OCI-LY1 (cell line): ENCODE data around the gene DNLZ.

Experiments
- H2AFZ ChIP-seq: fragments of 200-600 bp; sonication (generic), shearing (Covaris generic); 2 replicates; pipeline ENCODE4 v1.6.0; 2014; ENCODE audit warnings: antibody characterized with exemption, mild to moderate bottlenecking, low read length
- H3F3A ChIP-seq: fragments of 200-600 bp; sonication (generic), shearing (Covaris generic); 2 replicates; pipeline ENCODE4 v1.6.0; 2014; ENCODE audit warnings: mild to moderate bottlenecking, antibody characterized with exemption, low read length, moderate library complexity; ENCODE audit not compliant: insufficient read depth
- H3K27ac ChIP-seq: fragments of 200-600 bp; sonication (generic); 2 replicates; pipeline ENCODE4 v1.5.1; 2014; ENCODE audit warnings: low read length, mixed run types, mild to moderate bottlenecking, low read depth; ENCODE audit not compliant: poor library complexity, severe bottlenecking
- H3K27me3 ChIP-seq: fragments of 200-600 bp; sonication (generic); 2 replicates; pipeline ENCODE4 v1.6.0; 2014; ENCODE audit warnings: antibody characterized with exemption, mild to moderate bottlenecking, low read length, moderate library complexity; ENCODE audit not compliant: insufficient read depth
- H3K36me3 ChIP-seq: fragments of 200-600 bp; sonication (generic); 2 replicates; pipeline ENCODE4 v1.6.1; 2014; ENCODE audit warnings: mild to moderate bottlenecking, antibody characterized with exemption, low read length, moderate library complexity, mixed read lengths; ENCODE audit not compliant: insufficient read depth
- H3K4me1 ChIP-seq: fragments of 200-600 bp; sonication (generic); 2 replicates; pipeline ENCODE4 v1.5.1; 2014; ENCODE audit warnings: mild to moderate bottlenecking, low read length, moderate library complexity; ENCODE audit not compliant: insufficient read depth, severe bottlenecking
- H3K4me2 ChIP-seq: fragments of 200-600 bp; sonication (generic), shearing (Covaris generic); 2 replicates; pipeline ENCODE4 v1.6.1; 2014; ENCODE audit warnings: low read length
- H3K4me3 ChIP-seq: fragments of 200-600 bp; sonication (generic); 2 replicates; pipeline ENCODE4 v1.5.1; 2014; ENCODE audit warnings: low read length, low read depth, mild to moderate bottlenecking, mixed read lengths; ENCODE audit not compliant: poor library complexity, severe bottlenecking
- H3K79me2 ChIP-seq: fragments of 200-600 bp; shearing (Covaris generic); 2 replicates; pipeline ENCODE4 v1.6.1; 2016; ENCODE audit warnings: mixed run types, low read length, mixed read lengths; ENCODE audit not compliant: insufficient read depth
- H3K9ac ChIP-seq: fragments of 200-600 bp; sonication (generic), shearing (Covaris generic); 2 replicates; pipeline ENCODE4 v1.6.1; 2014; ENCODE audit warnings: mild to moderate bottlenecking, low read length, mixed read lengths
- H3K9me2 ChIP-seq: fragments of 200-600 bp; sonication (generic), shearing (Covaris generic); 2 replicates; pipeline ENCODE4 v1.6.1; 2014; ENCODE audit warnings: low read depth, mild to moderate bottlenecking, low read length, mixed read lengths
- H3K9me3 ChIP-seq: fragments of 200-600 bp; shearing (Covaris generic); 2 replicates; pipeline ENCODE4 v1.6.1; 2014; ENCODE audit warnings: low read length, mixed read lengths
- H4K20me1 ChIP-seq: fragments of 200-600 bp; sonication (generic), shearing (Covaris generic); 2 replicates; pipeline ENCODE4 v1.6.0; 2016; ENCODE audit warnings: mild to moderate bottlenecking, low read length; ENCODE audit not compliant: insufficient read depth
- CTCF ChIP-seq: fragments of 200-600 bp; sonication (generic), shearing (Covaris generic); IDR thresholded peaks from 2 replicates; pipeline ENCODE4 v1.5.1; 2017; ENCODE audit warnings: mild to moderate bottlenecking, antibody characterized with exemption, low read length, moderate library complexity, mixed read lengths
- EZH2 ChIP-seq: fragments of 200-600 bp; sonication (generic), shearing (Covaris generic); IDR thresholded peaks from 2 replicates; pipeline ENCODE4 v1.8.0; 2017; ENCODE audit warnings: borderline replicate concordance, mixed run types, mild to moderate bottlenecking, antibody characterized with exemption, low read length, moderate library complexity, mixed read lengths

DNLZ gene

GRCh38 chr9:136316896-136317676 lies 46.5 kb downstream of the DNLZ start:
- Histone ChIP-seq H3K4me3 (no peak overlapping the region), H3K79me2 (no peaks in the 10 kb centered on the region), H3F3A (no peaks in the 10 kb centered on the region)

GRCh38 chr9:136316271-136316751 lies 47.2 kb downstream of the DNLZ start:
- Histone ChIP-seq H3K4me3 (no peak overlapping the region), H4K20me1 (no peaks in the 10 kb centered on the region), H3K36me3 (peaks cover 9% of the 10 kb centered on the region; the same call in 1 of the 2 replicates), H3K9me2 (no peaks in the 10 kb centered on the region), H3K27me3 (peaks cover 36% of the 10 kb centered on the region; the same call in 1 of the 2 replicates), H3K4me1 (no peaks in the 10 kb centered on the region), H3K9me3 (peaks cover 8% of the 10 kb centered on the region), H3K4me2 (no peak overlapping the region), H2AFZ (no peak overlapping the region), H3F3A (no peaks in the 10 kb centered on the region), H3K9ac (no peak overlapping the region), H3K27ac (no peak overlapping the region), H3K79me2 (no peaks in the 10 kb centered on the region)
- TF ChIP-seq CTCF (no peak), EZH2 (no peak)

More at GRCh38 chr9:136316896-136317676, 46.5 kb downstream of the DNLZ start:
- peaks cover 36% of the 10 kb centered on the region; the same call in 1 of the 2 replicates for H3K27me3 ChIP-seq
- TF ChIP-seq EZH2: no peak
- TF ChIP-seq CTCF: no peak
- H3K9me2 ChIP-seq: no peaks in the 10 kb centered on the region
- no peak overlapping the region for H3K4me2 ChIP-seq
- no peak overlapping the region for H3K27ac ChIP-seq
- H2AFZ ChIP-seq: no peak overlapping the region
- peaks cover 9% of the 10 kb centered on the region; the same call in 1 of the 2 replicates for H3K36me3 ChIP-seq
- no peak overlapping the region for H3K9ac ChIP-seq
- no peaks in the 10 kb centered on the region for H3K4me1 ChIP-seq
- H4K20me1 ChIP-seq: no peaks in the 10 kb centered on the region
- H3K9me3 ChIP-seq: peaks cover 8% of the 10 kb centered on the region

GRCh38 chr9:136314944-136315343 lies 48.6 kb downstream of the DNLZ start:
- no peaks in the 10 kb centered on the region for H3F3A ChIP-seq
- no peak overlapping the region for H3K4me2 ChIP-seq
- H3K27ac ChIP-seq: no peak overlapping the region
- H3K9me2 ChIP-seq: no peaks in the 10 kb centered on the region
- no peak overlapping the region for H3K4me3 ChIP-seq
- no peaks in the 10 kb centered on the region for H3K79me2 ChIP-seq
- TF ChIP-seq CTCF (no peak), EZH2 (no peak)
- H3K9me3 ChIP-seq: peaks cover 8% of the 10 kb centered on the region
- no peaks in the 10 kb centered on the region for H4K20me1 ChIP-seq
- no peak overlapping the region for H3K9ac ChIP-seq
- H3K4me1 ChIP-seq: no peaks in the 10 kb centered on the region
- H2AFZ ChIP-seq: no peak overlapping the region
- peaks cover 35% of the 10 kb centered on the region; the same call in 1 of the 2 replicates for H3K27me3 ChIP-seq
- H3K36me3 ChIP-seq: peaks cover 9% of the 10 kb centered on the region; the same call in 1 of the 2 replicates
